Vagina (tissue), 2 donors: ENCODE data around the gene CDKN2B. TPM values are rescaled to one million over a fixed set of nuclear protein-coding genes. Genes with fewer than 3 reads are reported as not detected.

Experiments used
- DNase-seq, 2 donors: peaks; one replicate each; pipeline ENCODE4 v3.0.0-alpha.2; 2017; ENCODE audit errors: extremely low spot score in 2 of 2
- H3K27ac ChIP-seq: fragments of 200-600 bp; sonication (generic); one replicate; pipeline ENCODE4 v1.5.1; 2019
- H3K27me3 ChIP-seq: fragments of 200-600 bp; sonication (generic); one replicate; pipeline ENCODE4 v1.5.1; 2019
- H3K36me3 ChIP-seq, 2 donors: fragments of 200-600 bp; sonication (generic); one replicate each; pipeline ENCODE4 v1.5.1; 2017 to 2019
- H3K4me1 ChIP-seq: fragments of 200-600 bp; sonication (generic); one replicate; pipeline ENCODE4 v1.5.1; 2019
- H3K4me3 ChIP-seq, 2 donors: fragments of 200-600 bp; sonication (generic); 1 replicate in 1 of 2; 2 replicates in 1 of 2; pipeline ENCODE4 v1.5.1; 2016 to 2019
- H3K9me3 ChIP-seq: fragments of 200-600 bp; sonication (generic); one replicate; pipeline ENCODE4 v1.5.1; 2019
- POLR2A ChIP-seq, 2 donors: fragments of 450-650 bp; IDR thresholded peaks; one replicate each; pipeline ENCODE4 v1.6.1; 2017; ENCODE audit warnings: antibody characterized with exemption in 2 of 2, mild to moderate bottlenecking in 2 of 2, moderate library complexity in 2 of 2
- POLR2AphosphoS5 ChIP-seq, 2 donors: sonication (generic); formaldehyde crosslinking; IDR thresholded peaks; one replicate each; pipeline ENCODE4 v1.9.0; 2017; ENCODE audit warnings: antibody characterized with exemption in 2 of 2, mild to moderate bottlenecking in 2 of 2, low read depth in 1 of 2; ENCODE audit not compliant: insufficient read depth in 1 of 2
- intact Hi-C: fragments of 100-400 bp; cut with DNase I; formaldehyde crosslinking; loops from one replicate; pipeline ENCODE4 v1.15.1; 2023
- total RNA-seq: library from RNA; depleted of rRNA; stranded (reverse); fragments of >200 nt; gene quantifications from one replicate; pipeline ENCODE4 v1.2.3, GENCODE V29; 2016
- TF ChIP-seq, protein P1 (sequence below), 3 experiments: fragments of 450-650 bp in 2 of 3; fragments of 200-600 bp in 1 of 3; sonication (generic) in 1 of 3; IDR thresholded peaks; one replicate each; pipeline ENCODE4 v1.5.1; 2017 to 2019; ENCODE audit warnings: antibody characterized with exemption in 3 of 3, mild to moderate bottlenecking in 2 of 3, moderate library complexity in 2 of 3

The CDKN2B gene
- total RNA-seq, 1 donor from 2014 or later, result 67.0 TPM

DNA sequence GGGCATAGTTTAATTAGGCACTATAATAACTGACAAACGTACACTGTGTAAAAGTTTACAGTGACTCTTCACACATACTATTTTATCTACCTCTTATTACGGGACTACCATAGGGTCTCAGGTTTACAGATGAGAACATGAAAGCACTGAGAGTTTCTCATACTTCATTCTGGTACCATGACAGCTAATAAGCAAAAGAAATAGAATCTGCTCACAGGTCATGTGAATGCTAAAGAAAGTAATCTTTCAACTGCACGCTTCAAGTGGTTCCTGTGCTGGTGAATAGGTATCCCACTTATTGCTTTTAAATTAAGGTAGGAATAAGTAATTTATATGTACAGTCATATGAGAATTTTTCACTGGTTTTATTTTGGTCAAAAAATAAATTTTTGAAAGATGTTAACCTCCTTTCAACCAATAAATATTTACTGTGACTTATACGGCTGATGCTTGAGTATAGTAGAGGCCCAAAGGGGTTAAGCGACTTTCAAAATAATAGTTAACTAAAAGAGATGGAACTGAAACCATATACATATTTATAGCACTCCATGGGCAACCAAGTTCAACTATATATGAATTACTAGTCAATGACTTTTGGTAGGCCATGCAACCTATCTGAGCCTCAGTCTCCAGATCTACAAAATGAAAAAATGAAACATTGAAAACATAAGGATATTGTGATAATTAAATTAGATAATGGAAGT lies 23.0 kb downstream of the CDKN2B start:
- Histone ChIP-seq H3K27me3 (no peaks in the 10 kb centered on the region), H3K4me1 (no peaks in the 10 kb centered on the region), H3K36me3 (no peaks in the 10 kb centered on the region), H3K4me3 (no peak overlapping the region), H3K27ac (no peak overlapping the region), H3K9me3 (no peaks in the 10 kb centered on the region)
- no peak for TF ChIP-seq POLR2A (IDR thresholded peaks at IDR 0.05)
- TF ChIP-seq, protein P1, sequence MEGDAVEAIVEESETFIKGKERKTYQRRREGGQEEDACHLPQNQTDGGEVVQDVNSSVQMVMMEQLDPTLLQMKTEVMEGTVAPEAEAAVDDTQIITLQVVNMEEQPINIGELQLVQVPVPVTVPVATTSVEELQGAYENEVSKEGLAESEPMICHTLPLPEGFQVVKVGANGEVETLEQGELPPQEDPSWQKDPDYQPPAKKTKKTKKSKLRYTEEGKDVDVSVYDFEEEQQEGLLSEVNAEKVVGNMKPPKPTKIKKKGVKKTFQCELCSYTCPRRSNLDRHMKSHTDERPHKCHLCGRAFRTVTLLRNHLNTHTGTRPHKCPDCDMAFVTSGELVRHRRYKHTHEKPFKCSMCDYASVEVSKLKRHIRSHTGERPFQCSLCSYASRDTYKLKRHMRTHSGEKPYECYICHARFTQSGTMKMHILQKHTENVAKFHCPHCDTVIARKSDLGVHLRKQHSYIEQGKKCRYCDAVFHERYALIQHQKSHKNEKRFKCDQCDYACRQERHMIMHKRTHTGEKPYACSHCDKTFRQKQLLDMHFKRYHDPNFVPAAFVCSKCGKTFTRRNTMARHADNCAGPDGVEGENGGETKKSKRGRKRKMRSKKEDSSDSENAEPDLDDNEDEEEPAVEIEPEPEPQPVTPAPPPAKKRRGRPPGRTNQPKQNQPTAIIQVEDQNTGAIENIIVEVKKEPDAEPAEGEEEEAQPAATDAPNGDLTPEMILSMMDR (IDR thresholded peaks at IDR 0.05), result no peak
- TF ChIP-seq POLR2AphosphoS5 (IDR thresholded peaks at IDR 0.05; ENCODE audit: insufficient read depth in 1 of 2, low read depth in 1 of 2), result no peak
- DNase-seq, result no peak
- intact Hi-C loops, result no loop called here

DNA sequence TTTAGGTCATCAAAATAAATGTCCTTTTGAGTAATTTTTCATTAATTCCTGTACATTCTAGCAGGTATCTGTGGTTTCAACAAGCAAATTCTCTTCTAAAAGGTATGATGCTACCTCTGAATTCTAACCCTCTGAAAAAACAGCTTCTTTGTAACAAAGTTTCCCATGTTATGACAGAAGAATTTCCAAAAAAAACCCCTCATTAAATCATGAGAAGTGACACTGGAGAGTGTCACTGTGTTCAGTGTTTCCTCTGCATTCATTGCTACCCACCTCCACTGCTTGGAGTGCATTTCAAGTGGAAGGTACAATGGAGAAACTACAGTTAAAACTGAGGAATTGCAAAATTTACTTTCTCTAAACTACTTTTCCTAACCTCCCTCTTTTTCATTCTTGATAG lies 25.0 kb downstream of the CDKN2B start:
- H3K36me3 ChIP-seq, result no peaks in the 10 kb centered on the region
- intact Hi-C loops, result no loop called here
- DNase-seq, result no peak
- no peak overlapping the region for H3K4me3 ChIP-seq
- no peaks in the 10 kb centered on the region for H3K9me3 ChIP-seq
- no peaks in the 10 kb centered on the region for H3K4me1 ChIP-seq
- TF ChIP-seq POLR2AphosphoS5 (IDR thresholded peaks at IDR 0.05; ENCODE audit: insufficient read depth in 1 of 2, low read depth in 1 of 2), result no peak
- TF ChIP-seq, protein P1 (IDR thresholded peaks at IDR 0.05), result no peak
- no peak for TF ChIP-seq POLR2A (IDR thresholded peaks at IDR 0.05)
- H3K27me3 ChIP-seq, result no peaks in the 10 kb centered on the region
- no peak overlapping the region for H3K27ac ChIP-seq

GRCh38 chr9:21983561-21983935 lies 25.6 kb downstream of the CDKN2B start:
- Histone ChIP-seq H3K36me3 (no peaks in the 10 kb centered on the region), H3K27ac (no peak overlapping the region), H3K9me3 (no peaks in the 10 kb centered on the region), H3K4me3 (no peak overlapping the region), H3K4me1 (no peaks in the 10 kb centered on the region), H3K27me3 (no peaks in the 10 kb centered on the region)
- no peak for TF ChIP-seq POLR2AphosphoS5 (IDR thresholded peaks at IDR 0.05; ENCODE audit: insufficient read depth in 1 of 2, low read depth in 1 of 2)
- no peak for TF ChIP-seq POLR2A (IDR thresholded peaks at IDR 0.05)
- TF ChIP-seq, protein P1 (IDR thresholded peaks at IDR 0.05), result no peak
- no peak for DNase-seq
- intact Hi-C loops, result no loop called here

GRCh38 chr9:21982861-21983560 lies 26.1 kb downstream of the CDKN2B start:
- Histone ChIP-seq H3K27ac (no peak overlapping the region), H3K36me3 (no peaks in the 10 kb centered on the region), H3K9me3 (no peaks in the 10 kb centered on the region), H3K4me1 (no peaks in the 10 kb centered on the region), H3K27me3 (no peaks in the 10 kb centered on the region), H3K4me3 (no peak overlapping the region)
- intact Hi-C loops, result no loop called here
- TF ChIP-seq, protein P1 (IDR thresholded peaks at IDR 0.05), result no peak
- TF ChIP-seq POLR2AphosphoS5 (IDR thresholded peaks at IDR 0.05; ENCODE audit: insufficient read depth in 1 of 2, low read depth in 1 of 2) (no peak), POLR2A (IDR thresholded peaks at IDR 0.05) (no peak)
- DNase-seq, result no peak

DNA sequence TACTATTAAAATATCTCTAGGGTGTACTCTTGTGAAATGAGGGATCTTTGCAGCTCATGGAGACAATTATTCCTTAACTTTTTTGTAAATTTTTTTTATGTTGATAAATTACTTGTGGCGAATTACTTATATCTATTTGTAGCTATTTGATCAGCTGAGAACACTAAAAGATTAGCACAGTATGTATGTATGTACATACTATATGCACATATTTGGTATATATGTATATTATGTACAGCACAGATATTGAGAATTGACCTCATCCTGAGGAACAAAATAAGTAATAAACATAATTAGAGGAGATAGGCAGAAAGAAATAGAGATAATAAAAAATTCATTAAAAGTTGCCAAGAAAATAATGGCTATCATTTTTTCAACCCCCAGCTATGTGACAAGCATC lies 26.7 kb downstream of the CDKN2B start:
- intact Hi-C loops, result no loop called here
- TF ChIP-seq POLR2A (IDR thresholded peaks at IDR 0.05) (no peak), POLR2AphosphoS5 (IDR thresholded peaks at IDR 0.05; ENCODE audit: insufficient read depth in 1 of 2, low read depth in 1 of 2) (no peak)
- TF ChIP-seq, protein P1 (IDR thresholded peaks at IDR 0.05), result no peak
- H3K4me1 ChIP-seq, result no peaks in the 10 kb centered on the region
- H3K4me3 ChIP-seq, result no peak overlapping the region
- H3K27me3 ChIP-seq, result no peaks in the 10 kb centered on the region
- no peaks in the 10 kb centered on the region for H3K36me3 ChIP-seq
- no peak overlapping the region for H3K27ac ChIP-seq
- H3K9me3 ChIP-seq, result no peaks in the 10 kb centered on the region
- no peak for DNase-seq
